Epidermal melanocyte (primary cell): ENCODE results near the gene ITPR2.
"Not testable (repeated sequence)": the region's sequence is repeated elsewhere in the genome, so short reads cannot be mapped to it uniquely, and the experiment has no call there.

ENCODE experiments used
- DNase-seq: peaks from one replicate; pipeline ENCODE4 v3.0.0; 2011; ENCODE audit warnings: low spot score; ENCODE audit not compliant: insufficient read length

The ITPR2 gene

GRCh38 chr12:26851031-26851809, 18.2 kb upstream of the ITPR2 start:
- no peak for DNase-seq

GRCh38 chr12:26848156-26848825, 15.3 kb upstream of the ITPR2 start:
- no peak for DNase-seq

- DNase-seq = no peak
Observed at GRCh38 chr12:26847431-26847830, 14.4 kb upstream of the ITPR2 start.

- DNase-seq = no peak
Observed at GRCh38 chr12:26846416-26846815, 13.4 kb upstream of the ITPR2 start.

- no peak for DNase-seq
Observed at GRCh38 chr12:26845984-26846383, 13.0 kb upstream of the ITPR2 start.

GRCh38 chr12:26845057-26845666, 12.2 kb upstream of the ITPR2 start:
- no peak for DNase-seq

- no peak for DNase-seq
Observed at GRCh38 chr12:26843311-26843710, 10.3 kb upstream of the ITPR2 start.

- DNase-seq = no peak
Observed at GRCh38 chr12:26841085-26841484, 8.1 kb upstream of the ITPR2 start.

GRCh38 chr12:26839512-26839911, 6.5 kb upstream of the ITPR2 start:
- no peak for DNase-seq

- no peak for DNase-seq
Observed at GRCh38 chr12:26838888-26839416, 6.0 kb upstream of the ITPR2 start.

- DNase-seq = no peak
Observed at GRCh38 chr12:26836201-26836600, 3.2 kb upstream of the ITPR2 start.

- not testable (repeated sequence) for DNase-seq
Observed at GRCh38 chr12:26834503-26835060, 1.6 kb upstream of the ITPR2 start.

- no peak for DNase-seq
Observed at GRCh38 chr12:26833743-26834490, 923 bp upstream of the ITPR2 start.

GRCh38 chr12:26831951-26832821, 808 bp downstream of the ITPR2 start:
- DNase-seq = no peak

GRCh38 chr12:26830783-26831551, 2.0 kb downstream of the ITPR2 start:
- no peak for DNase-seq

- no peak for DNase-seq
Observed at GRCh38 chr12:26830363-26830762, 2.6 kb downstream of the ITPR2 start.

- no peak for DNase-seq
Observed at GRCh38 chr12:26828280-26829073, 4.5 kb downstream of the ITPR2 start.

GRCh38 chr12:26826437-26826836, 6.6 kb downstream of the ITPR2 start:
- DNase-seq = no peak
